Spinal cord (tissue), 10 donors: ENCODE data around the gene UCKL1. TPM values are rescaled to one million over a fixed set of nuclear protein-coding genes. Genes with fewer than 3 reads are reported as not detected.
"Not testable (repeated sequence)": the region's sequence is repeated elsewhere in the genome, so short reads cannot be mapped to it uniquely, and the experiment has no call there.

ENCODE experiments used
- DNase-seq, 6 donors: peaks; one replicate each; pipeline versions ENCODE4 v3.0.0 to v3.0.0-alpha.2; 2013 to 2015; ENCODE audit warnings: low spot score in 6 of 6, low read depth in 4 of 6
- H3K27ac ChIP-seq: one replicate; pipeline ENCODE4 v1.5.1; 2013; ENCODE audit warnings: low read depth, low read length, control low read depth
- H3K27me3 ChIP-seq: one replicate; pipeline ENCODE4 v1.6.1; 2013; ENCODE audit warnings: low read length; ENCODE audit not compliant: control insufficient read depth, insufficient read depth
- H3K36me3 ChIP-seq: one replicate; pipeline ENCODE4 v1.6.1; 2013; ENCODE audit warnings: low read length; ENCODE audit not compliant: control insufficient read depth, insufficient read depth
- H3K4me1 ChIP-seq: one replicate; pipeline ENCODE4 v1.6.1; 2013; ENCODE audit warnings: low read length; ENCODE audit not compliant: control insufficient read depth, insufficient read depth
- H3K4me3 ChIP-seq: one replicate; pipeline ENCODE4 v1.5.1; 2013; ENCODE audit warnings: low read depth, low read length, control low read depth
- H3K9me3 ChIP-seq: one replicate; pipeline ENCODE4 v1.6.1; 2013; ENCODE audit warnings: low read length; ENCODE audit not compliant: control insufficient read depth, insufficient read depth
- WGBS: methylation state at CpG from one replicate; pipeline ENCODE4 v1.1.5; 2013; ENCODE audit warnings: missing lambda C conversion rate; ENCODE audit not compliant: insufficient coverage; 5-methylcytosine and 5-hydroxymethylcytosine counted together
- polyA plus RNA-seq, 2 donors: library from polyadenylated mRNA; unstranded; fragments of 120-200 nt; gene quantifications; one replicate each; pipeline ENCODE4 v1.2.1, GENCODE V29; 2013; ENCODE audit not compliant: insufficient read length in 2 of 2
- total RNA-seq, 2 donors: library from RNA; depleted of rRNA in 1 of 2; stranded (reverse); fragments of 120-200 nt in 1 of 2; fragments of >200 nt in 1 of 2; gene quantifications; one replicate each; pipeline versions ENCODE4 v1.2.3 to v1.2.4, GENCODE V29; 2013 to 2014
- donor health status: healthy.

Gene UCKL1
- total and polyA plus RNA-seq, 4 donors = 14.1 to 83.7 (median 44.2) TPM

GRCh38 chr20:63966944-63967322 is 10.7 kb upstream of the UCKL1 start:
- H3K36me3 ChIP-seq = peaks cover 58% of the 10 kb centered on the region
- no peak for DNase-seq
- no peak overlapping the region for H3K27ac ChIP-seq
- no peaks in the 10 kb centered on the region for H3K27me3 ChIP-seq
- no peaks in the 10 kb centered on the region for H3K9me3 ChIP-seq
- H3K4me1 ChIP-seq = peaks cover 22% of the 10 kb centered on the region
- 93% methylated on average over 13 of the region's 13 CpGs for WGBS
- H3K4me3 ChIP-seq = no peak overlapping the region

- Histone ChIP-seq H3K36me3 (peaks cover 64% of the 10 kb centered on the region), H3K27me3 (no peaks in the 10 kb centered on the region), H3K9me3 (no peaks in the 10 kb centered on the region), H3K27ac (no peak overlapping the region), H3K4me1 (peaks cover 22% of the 10 kb centered on the region), H3K4me3 (no peak overlapping the region)
- no peak for DNase-seq
- WGBS = 95% methylated on average over 27 of the region's 27 CpGs
These were observed 10.1 kb upstream of the UCKL1 start for GRCh38 chr20:63966172-63966943.

GRCh38 chr20:63964412-63964811 is 8.2 kb upstream of the UCKL1 start:
- no peaks in the 10 kb centered on the region for H3K9me3 ChIP-seq
- DNase-seq = no peak
- H3K36me3 ChIP-seq = peaks cover 83% of the 10 kb centered on the region
- H3K4me1 ChIP-seq = peaks cover 13% of the 10 kb centered on the region
- no peak overlapping the region for H3K27ac ChIP-seq
- WGBS = 90% methylated on average over 16 of the region's 16 CpGs
- no peak overlapping the region for H3K4me3 ChIP-seq
- no peaks in the 10 kb centered on the region for H3K27me3 ChIP-seq

GRCh38 chr20:63963784-63964301 is 7.6 kb upstream of the UCKL1 start:
- no peaks in the 10 kb centered on the region for H3K9me3 ChIP-seq
- H3K27ac ChIP-seq = no peak overlapping the region
- no peak overlapping the region for H3K4me3 ChIP-seq
- 92% methylated on average over 15 of the region's 16 CpGs for WGBS
- DNase-seq = no peak
- no peaks in the 10 kb centered on the region for H3K27me3 ChIP-seq
- peaks cover 10% of the 10 kb centered on the region for H3K4me1 ChIP-seq
- peaks cover 89% of the 10 kb centered on the region for H3K36me3 ChIP-seq

- Histone ChIP-seq H3K27me3 (no peaks in the 10 kb centered on the region), H3K4me1 (peaks cover 5% of the 10 kb centered on the region), H3K36me3 (peaks cover 89% of the 10 kb centered on the region), H3K4me3 (no peak overlapping the region), H3K27ac (no peak overlapping the region), H3K9me3 (no peaks in the 10 kb centered on the region)
- no peak for DNase-seq
- 96% methylated on average over 27 of the region's 27 CpGs for WGBS
These were observed 7.1 kb upstream of the UCKL1 start for GRCh38 chr20:63963348-63963741.

- Histone ChIP-seq H3K36me3 (peaks cover 89% of the 10 kb centered on the region), H3K4me3 (no peak overlapping the region), H3K4me1 (peaks cover 5% of the 10 kb centered on the region), H3K27ac (no peak overlapping the region), H3K9me3 (no peaks in the 10 kb centered on the region), H3K27me3 (no peaks in the 10 kb centered on the region)
- no peak for DNase-seq
- WGBS = 94% methylated on average over 52 of the region's 61 CpGs
These were observed 6.5 kb upstream of the UCKL1 start for GRCh38 chr20:63962426-63963347.

- H3K9me3 ChIP-seq = no peaks in the 10 kb centered on the region
- no peaks in the 10 kb centered on the region for H3K27me3 ChIP-seq
- H3K4me1 ChIP-seq = peaks cover 13% of the 10 kb centered on the region
- peaks cover 85% of the 10 kb centered on the region for H3K36me3 ChIP-seq
- no peak for DNase-seq
- H3K27ac ChIP-seq = no peak overlapping the region
- H3K4me3 ChIP-seq = no peak overlapping the region
- 94% methylated on average over 24 of the region's 26 CpGs for WGBS
These were observed 5.6 kb upstream of the UCKL1 start for GRCh38 chr20:63961664-63962425.

- H3K9me3 ChIP-seq, H3K27me3 ChIP-seq, DNase-seq, H3K27ac ChIP-seq, H3K4me3 ChIP-seq: not testable (repeated sequence)
- 93% methylated on average over 15 of the region's 15 CpGs for WGBS
- peaks cover 17% of the 10 kb centered on the region for H3K4me1 ChIP-seq
- H3K36me3 ChIP-seq = peaks cover 76% of the 10 kb centered on the region
These were observed 4.7 kb upstream of the UCKL1 start for GRCh38 chr20:63960654-63961621.
